Chondrocyte (in vitro differentiated cells): ENCODE measurements around the gene FBP2. TPM values are rescaled to one million over a fixed set of nuclear protein-coding genes. Genes with fewer than 3 reads are reported as not detected.
"Not testable (repeated sequence)": the region's sequence is repeated elsewhere in the genome, so short reads cannot be mapped to it uniquely, and the experiment has no call there.

Source experiments
- DNase-seq: peaks from one replicate; pipeline ENCODE4 v3.0.0; 2021; ENCODE audit warnings: mixed read lengths, low spot score
- H3K27ac Mint-ChIP-seq: one replicate; pipeline ENCODE4 v1.8.0; 2021; ENCODE audit warnings: mild to moderate bottlenecking, moderate library complexity, mixed read lengths; ENCODE audit not compliant: unreplicated experiment
- H3K27me3 Mint-ChIP-seq: 2 replicates; pipeline ENCODE4 v1.8.0; 2021; ENCODE audit warnings: low read depth, mixed read lengths
- H3K36me3 Mint-ChIP-seq: 2 replicates; pipeline ENCODE4 v1.8.0; 2021; ENCODE audit warnings: low read depth, mixed read lengths
- H3K4me1 Mint-ChIP-seq: 2 replicates; pipeline ENCODE4 v1.8.0; 2021; ENCODE audit warnings: low read depth, mild to moderate bottlenecking, mixed read lengths
- H3K4me3 Mint-ChIP-seq: one replicate; pipeline ENCODE4 v1.8.0; 2021; ENCODE audit warnings: mild to moderate bottlenecking, moderate library complexity, mixed read lengths; ENCODE audit not compliant: unreplicated experiment
- H3K9me3 Mint-ChIP-seq: 2 replicates; pipeline ENCODE4 v1.8.0; 2021; ENCODE audit warnings: low read depth, mixed read lengths
- total RNA-seq: library from RNA; stranded (reverse); gene quantifications from 3 replicates; pipeline ENCODE4 v1.2.1, GENCODE V29; 2021
- TF ChIP-seq, protein P1 (sequence below): fragments of 200-600 bp; sonication (generic); IDR thresholded peaks from 2 replicates; pipeline ENCODE4 v1.5.0; 2021; ENCODE audit warnings: antibody characterized with exemption, mild to moderate bottlenecking, moderate library complexity

The FBP2 gene
- total RNA-seq, 1 donor from 2014 or later: not detected

DNA sequence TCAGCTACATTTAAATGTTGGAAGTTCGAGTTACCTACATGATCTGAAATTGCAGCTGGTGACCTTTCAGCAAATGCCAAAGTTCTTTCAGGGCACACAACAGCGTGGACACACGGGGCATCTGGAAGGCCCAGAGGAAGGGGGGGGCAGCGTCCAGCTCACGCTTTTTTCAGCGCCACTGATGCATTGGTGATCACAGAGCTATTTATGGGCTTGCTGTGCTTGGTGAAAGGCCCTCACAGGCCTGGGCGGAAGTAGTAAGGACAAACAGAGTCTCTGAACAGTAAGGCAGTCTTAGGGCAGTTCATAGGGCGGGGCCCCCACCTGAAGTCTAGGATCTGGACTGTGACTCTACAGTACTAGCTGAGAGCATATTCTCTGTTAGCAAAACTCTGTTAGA lies 6.6 kb upstream of the FBP2 start:
- no peak overlapping the region for H3K27ac Mint-ChIP-seq
- H3K27me3 Mint-ChIP-seq: peaks cover 23% of the 10 kb centered on the region
- TF ChIP-seq, protein P1, sequence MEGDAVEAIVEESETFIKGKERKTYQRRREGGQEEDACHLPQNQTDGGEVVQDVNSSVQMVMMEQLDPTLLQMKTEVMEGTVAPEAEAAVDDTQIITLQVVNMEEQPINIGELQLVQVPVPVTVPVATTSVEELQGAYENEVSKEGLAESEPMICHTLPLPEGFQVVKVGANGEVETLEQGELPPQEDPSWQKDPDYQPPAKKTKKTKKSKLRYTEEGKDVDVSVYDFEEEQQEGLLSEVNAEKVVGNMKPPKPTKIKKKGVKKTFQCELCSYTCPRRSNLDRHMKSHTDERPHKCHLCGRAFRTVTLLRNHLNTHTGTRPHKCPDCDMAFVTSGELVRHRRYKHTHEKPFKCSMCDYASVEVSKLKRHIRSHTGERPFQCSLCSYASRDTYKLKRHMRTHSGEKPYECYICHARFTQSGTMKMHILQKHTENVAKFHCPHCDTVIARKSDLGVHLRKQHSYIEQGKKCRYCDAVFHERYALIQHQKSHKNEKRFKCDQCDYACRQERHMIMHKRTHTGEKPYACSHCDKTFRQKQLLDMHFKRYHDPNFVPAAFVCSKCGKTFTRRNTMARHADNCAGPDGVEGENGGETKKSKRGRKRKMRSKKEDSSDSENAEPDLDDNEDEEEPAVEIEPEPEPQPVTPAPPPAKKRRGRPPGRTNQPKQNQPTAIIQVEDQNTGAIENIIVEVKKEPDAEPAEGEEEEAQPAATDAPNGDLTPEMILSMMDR: no peak
- peaks cover 10% of the 10 kb centered on the region for H3K4me1 Mint-ChIP-seq
- no peak overlapping the region for H3K4me3 Mint-ChIP-seq
- H3K9me3 Mint-ChIP-seq: no peaks in the 10 kb centered on the region
- H3K36me3 Mint-ChIP-seq: no peaks in the 10 kb centered on the region
- DNase-seq: no peak

DNA sequence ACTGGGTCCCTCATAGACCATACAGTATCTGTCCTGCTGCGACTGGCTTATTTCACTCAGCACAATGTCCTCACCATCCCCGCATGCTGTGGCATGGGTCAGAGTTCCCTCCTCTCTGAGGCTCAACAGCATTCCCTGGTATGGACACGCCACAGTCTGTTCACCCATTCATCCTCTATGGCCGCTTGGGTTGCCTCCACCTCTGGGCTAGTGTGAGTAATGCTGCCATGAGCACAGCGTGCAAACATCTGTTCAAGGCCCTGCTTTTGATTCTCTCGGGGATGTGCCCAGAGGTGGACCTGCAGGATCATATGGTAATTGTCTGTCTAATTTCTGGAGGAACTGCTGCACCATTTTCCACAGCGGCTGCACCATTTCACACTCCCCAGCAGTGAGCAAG lies 5.5 kb upstream of the FBP2 start:
- Mint-ChIP-seq H3K4me1 (peaks cover 10% of the 10 kb centered on the region), H3K27ac (no peak overlapping the region), H3K4me3 (no peak overlapping the region), H3K27me3 (peaks cover 13% of the 10 kb centered on the region), H3K36me3 (no peaks in the 10 kb centered on the region), H3K9me3 (no peaks in the 10 kb centered on the region)
- TF ChIP-seq, protein P1: no peak
- no peak for DNase-seq

DNA sequence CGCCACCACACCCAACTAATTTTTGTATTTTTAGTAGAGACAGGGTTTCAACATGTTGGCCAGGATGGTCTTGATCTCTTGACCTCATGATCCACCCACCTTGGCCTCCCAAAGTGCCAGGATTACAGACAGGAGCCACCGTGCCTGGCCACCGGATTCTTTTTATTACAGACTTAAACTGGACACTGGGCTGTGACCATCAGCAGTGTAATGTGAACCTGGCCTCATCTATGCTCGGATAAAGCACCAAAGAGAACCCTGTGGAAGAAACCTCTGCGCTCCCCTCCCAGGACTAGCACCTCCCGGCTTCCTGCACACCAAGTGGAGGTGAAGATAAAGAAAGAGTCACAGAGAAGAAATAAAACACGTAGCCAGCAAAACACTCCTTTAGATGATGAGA lies 941 bp downstream of the FBP2 start:
- H3K4me1 Mint-ChIP-seq, H3K9me3 Mint-ChIP-seq, H3K36me3 Mint-ChIP-seq, H3K27ac Mint-ChIP-seq, H3K4me3 Mint-ChIP-seq, DNase-seq: not testable (repeated sequence)
- H3K27me3 Mint-ChIP-seq: peaks cover 10% of the 10 kb centered on the region

DNA sequence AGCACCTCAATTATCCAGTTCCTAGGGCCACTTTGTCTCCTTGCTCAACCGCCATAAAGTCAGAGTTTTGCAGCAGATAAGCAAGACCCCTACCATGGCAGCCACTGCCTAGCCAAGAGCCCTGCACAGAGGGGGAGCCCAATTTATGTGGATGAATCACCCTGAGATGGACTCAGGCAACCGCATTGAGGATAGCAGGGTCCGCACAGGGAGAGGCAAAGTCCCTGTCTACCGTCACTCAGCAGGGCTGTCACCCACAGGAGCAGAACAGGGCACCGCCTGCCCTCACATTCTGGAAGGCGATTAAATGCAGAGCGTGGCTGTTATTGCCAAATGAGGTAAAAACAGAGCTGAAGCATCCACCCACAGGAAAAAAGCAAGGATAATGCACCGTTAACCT lies 1.7 kb downstream of the FBP2 start:
- Mint-ChIP-seq H3K27me3 (peaks cover 7% of the 10 kb centered on the region), H3K4me1 (peaks cover 4% of the 10 kb centered on the region), H3K27ac (no peak overlapping the region), H3K36me3 (no peaks in the 10 kb centered on the region), H3K4me3 (no peak overlapping the region), H3K9me3 (no peaks in the 10 kb centered on the region)
- TF ChIP-seq, protein P1: no peak
- no peak for DNase-seq

DNA sequence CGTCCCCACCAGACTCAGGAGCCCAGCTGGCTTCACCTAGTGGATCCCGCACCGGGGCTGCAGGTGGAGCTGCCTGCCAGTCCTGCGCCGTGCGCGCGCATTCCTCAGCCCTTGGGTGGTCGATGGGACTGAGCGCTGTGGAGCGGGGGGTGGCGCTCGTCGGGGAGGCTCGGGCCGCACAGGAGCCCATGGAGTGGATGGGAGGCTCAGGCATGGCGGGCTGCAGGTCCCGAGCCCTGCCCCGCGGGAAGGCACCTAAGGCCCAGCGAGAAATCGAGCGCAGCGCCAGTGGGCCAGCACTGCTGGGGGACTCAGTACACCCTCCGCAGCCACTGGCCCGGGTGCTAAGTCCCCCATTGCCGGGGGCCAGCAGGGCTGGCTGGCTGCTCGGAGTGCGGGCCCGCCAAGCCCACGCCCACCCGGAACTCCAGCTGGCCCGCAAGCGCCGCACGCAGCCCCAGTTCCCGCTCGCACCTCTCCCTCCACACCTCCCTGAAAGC lies 2.5 kb downstream of the FBP2 start:
- not testable (repeated sequence) for H3K4me3 Mint-ChIP-seq, H3K27ac Mint-ChIP-seq, DNase-seq, H3K27me3 Mint-ChIP-seq, H3K36me3 Mint-ChIP-seq, H3K9me3 Mint-ChIP-seq
- H3K4me1 Mint-ChIP-seq: peaks cover 10% of the 10 kb centered on the region

DNA sequence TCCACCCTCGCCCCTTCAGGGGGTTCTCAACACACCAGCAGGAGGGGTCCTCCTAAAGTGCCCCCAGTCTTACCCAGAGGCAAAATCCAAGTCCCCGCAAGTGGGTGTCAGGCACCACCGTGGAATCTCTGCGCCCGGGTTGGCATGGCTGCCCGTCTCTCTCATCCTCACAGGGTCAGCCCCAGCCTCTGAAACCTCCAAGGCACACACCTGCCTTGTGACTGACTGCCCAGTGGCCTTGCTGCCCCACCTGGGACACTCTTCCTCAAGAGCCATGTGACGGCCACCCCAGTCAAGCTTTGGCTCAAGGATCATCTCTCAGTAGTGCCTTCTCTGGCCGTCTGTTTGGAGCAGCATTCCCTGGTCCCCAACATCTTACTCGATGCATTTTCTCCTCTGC lies 4.9 kb downstream of the FBP2 start:
- H3K4me1 Mint-ChIP-seq: peaks cover 10% of the 10 kb centered on the region
- peaks cover 2% of the 10 kb centered on the region for H3K27me3 Mint-ChIP-seq
- H3K9me3 Mint-ChIP-seq: no peaks in the 10 kb centered on the region
- H3K4me3 Mint-ChIP-seq: no peak overlapping the region
- no peak for DNase-seq
- no peak overlapping the region for H3K27ac Mint-ChIP-seq
- no peaks in the 10 kb centered on the region for H3K36me3 Mint-ChIP-seq
- TF ChIP-seq, protein P1: no peak
